ENCODE data around the gene CACNA1B.

DNA sequence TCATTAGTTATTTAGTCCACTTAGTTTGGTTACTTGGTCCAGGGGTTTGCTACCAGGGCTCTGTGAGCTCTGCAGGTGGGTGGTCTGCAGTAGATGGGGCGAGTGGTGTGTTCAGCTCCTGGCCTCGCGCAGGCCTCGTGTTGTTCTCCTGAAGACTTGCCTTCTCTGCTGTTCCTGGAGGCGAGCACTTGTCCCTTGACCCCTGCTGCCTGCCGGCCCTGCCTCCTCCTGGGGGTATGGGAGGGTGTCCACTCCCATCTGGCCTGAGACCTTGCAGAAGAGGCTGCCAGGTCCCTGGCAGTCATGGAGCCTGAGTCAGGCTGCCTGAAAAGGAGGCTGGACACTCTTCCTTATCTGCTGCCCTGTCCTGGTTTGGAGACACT lies 137.0 kb downstream of the CACNA1B start:
- TF ChIP-seq, protein P1, sequence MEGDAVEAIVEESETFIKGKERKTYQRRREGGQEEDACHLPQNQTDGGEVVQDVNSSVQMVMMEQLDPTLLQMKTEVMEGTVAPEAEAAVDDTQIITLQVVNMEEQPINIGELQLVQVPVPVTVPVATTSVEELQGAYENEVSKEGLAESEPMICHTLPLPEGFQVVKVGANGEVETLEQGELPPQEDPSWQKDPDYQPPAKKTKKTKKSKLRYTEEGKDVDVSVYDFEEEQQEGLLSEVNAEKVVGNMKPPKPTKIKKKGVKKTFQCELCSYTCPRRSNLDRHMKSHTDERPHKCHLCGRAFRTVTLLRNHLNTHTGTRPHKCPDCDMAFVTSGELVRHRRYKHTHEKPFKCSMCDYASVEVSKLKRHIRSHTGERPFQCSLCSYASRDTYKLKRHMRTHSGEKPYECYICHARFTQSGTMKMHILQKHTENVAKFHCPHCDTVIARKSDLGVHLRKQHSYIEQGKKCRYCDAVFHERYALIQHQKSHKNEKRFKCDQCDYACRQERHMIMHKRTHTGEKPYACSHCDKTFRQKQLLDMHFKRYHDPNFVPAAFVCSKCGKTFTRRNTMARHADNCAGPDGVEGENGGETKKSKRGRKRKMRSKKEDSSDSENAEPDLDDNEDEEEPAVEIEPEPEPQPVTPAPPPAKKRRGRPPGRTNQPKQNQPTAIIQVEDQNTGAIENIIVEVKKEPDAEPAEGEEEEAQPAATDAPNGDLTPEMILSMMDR (IDR thresholded peaks at IDR 0.05), result no peak
- TF ChIP-seq POLR2A (IDR thresholded peaks at IDR 0.05), result no peak

Measured in testis (tissue), 2 donors.